ENCODE data around the gene F10.

Gene F10

DNA sequence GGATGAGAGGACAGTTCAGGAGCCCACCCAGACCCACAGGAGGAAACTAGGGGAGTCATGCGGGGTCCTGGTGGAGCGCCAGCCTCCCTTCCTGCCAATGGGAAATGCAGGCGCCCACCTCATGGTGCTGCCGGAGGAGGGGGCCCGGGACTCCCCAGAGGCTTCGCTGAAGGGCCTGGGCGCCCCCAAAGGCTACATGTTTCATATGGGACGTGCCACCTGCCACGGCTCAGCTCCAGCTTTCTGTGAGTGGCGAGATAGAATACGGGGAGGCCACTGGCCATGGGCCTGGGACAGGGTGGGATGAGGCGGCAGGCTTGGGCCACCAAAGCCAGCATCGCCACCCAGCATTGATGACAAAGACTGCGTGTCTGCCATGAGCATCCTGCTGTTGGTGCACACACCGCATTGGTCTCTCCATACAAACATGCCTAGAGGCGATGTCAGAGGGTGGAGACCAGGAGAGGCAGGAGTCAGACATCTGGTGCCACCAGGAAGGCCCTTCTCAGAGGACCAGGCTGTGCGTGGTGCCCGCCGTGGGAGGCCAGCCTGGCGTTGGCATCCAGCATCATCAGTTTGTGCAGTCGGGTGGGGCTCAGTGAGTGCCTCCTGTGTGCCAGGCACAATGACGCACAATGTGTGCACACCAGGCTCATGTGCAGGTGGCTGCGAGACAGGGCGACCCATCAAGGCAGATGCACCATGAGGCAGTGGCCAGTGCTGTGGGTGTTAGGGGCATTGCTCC, 1.2 kb upstream of the F10 start:
- H4K20me1 ChIP-seq = no peaks in the 10 kb centered on the region
- H3K27me3 ChIP-seq = no peaks in the 10 kb centered on the region
- H3K36me3 ChIP-seq = no peaks in the 10 kb centered on the region
- H3K4me3 ChIP-seq = no peak overlapping the region
- no peak for TF ChIP-seq Cebpa-rat (IDR thresholded peaks at IDR 0.05)
- no peak overlapping the region for H3K4me2 ChIP-seq
- peaks cover 6% of the 10 kb centered on the region; the same call in 1 of the 2 replicates for H3K4me1 ChIP-seq
- H3K9me3 ChIP-seq = no peaks in the 10 kb centered on the region
- no peak overlapping the region for H3K27ac ChIP-seq
- H3K9ac ChIP-seq = no peak overlapping the region

- Histone ChIP-seq H3K9ac (no peak overlapping the region), H3K27ac (no peak overlapping the region), H3K4me2 (no peak overlapping the region), H3K9me3 (no peaks in the 10 kb centered on the region), H3K27me3 (no peaks in the 10 kb centered on the region), H3K4me1 (peaks cover 6% of the 10 kb centered on the region; the same call in 1 of the 2 replicates), H3K4me3 (no peak overlapping the region), H3K36me3 (no peaks in the 10 kb centered on the region), H4K20me1 (no peaks in the 10 kb centered on the region)
- TF ChIP-seq Cebpa-rat (IDR thresholded peaks at IDR 0.05) = no peak
These were observed 599 bp upstream of the F10 start for GRCh38 chr13:113121928-113122471.

DNA sequence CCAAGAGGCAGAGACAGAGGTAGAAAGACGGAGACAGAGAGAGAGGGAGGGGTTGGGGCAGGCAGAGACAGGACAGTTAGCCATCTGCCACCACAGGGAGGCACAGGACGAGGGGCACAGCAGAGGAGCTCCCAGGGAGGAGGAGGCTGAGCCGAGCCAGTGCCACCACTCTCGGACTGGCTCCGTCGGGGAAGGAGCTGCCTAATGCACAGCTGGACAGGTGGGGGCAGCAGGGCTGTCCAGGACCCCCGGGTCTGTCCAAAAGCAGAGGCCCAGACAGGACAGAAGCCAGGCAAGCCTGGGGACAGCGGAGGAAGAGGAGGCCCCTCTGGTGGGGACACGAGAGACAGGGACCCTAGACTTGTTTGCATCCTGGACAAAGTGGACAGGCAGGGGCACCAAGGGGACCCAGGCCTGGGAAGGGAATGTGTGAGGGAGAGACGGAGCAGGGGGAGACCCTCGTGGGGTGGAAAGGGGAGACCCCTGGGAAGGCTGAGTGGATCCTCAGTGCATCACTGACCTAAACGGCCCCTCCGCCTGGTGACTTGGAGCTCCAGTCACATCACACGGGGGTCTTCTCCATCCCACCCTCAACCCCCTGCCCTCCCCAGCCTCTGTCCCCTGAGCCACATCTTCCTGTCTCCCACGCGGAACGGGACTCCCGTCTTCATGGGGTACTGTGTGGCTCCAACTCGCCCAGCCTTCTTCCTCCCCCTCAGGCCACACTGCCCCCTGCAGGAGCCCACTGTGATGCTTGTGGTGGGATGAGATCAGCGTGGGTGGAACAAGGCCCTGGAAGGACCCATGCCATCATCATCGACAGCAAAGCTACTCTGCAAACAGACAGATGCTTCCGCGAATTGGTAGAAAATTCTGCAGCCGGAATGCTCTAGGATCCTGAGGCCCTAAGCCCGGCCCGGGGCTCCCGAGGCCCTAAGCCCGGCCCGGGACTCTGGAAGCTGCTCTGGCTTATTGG, 915 bp downstream of the F10 start:
- Histone ChIP-seq H3K4me3 (no peak overlapping the region), H4K20me1 (no peaks in the 10 kb centered on the region), H3K27me3 (no peaks in the 10 kb centered on the region), H3K9me3 (no peaks in the 10 kb centered on the region), H3K27ac (no peak overlapping the region), H3K4me2 (no peak overlapping the region), H3K4me1 (no peaks in the 10 kb centered on the region), H3K9ac (no peak overlapping the region), H3K36me3 (no peaks in the 10 kb centered on the region)
- no peak for TF ChIP-seq Cebpa-rat (IDR thresholded peaks at IDR 0.05)

- Histone ChIP-seq H3K27ac (no peak overlapping the region), H3K4me1 (no peaks in the 10 kb centered on the region), H3K9me3 (no peaks in the 10 kb centered on the region), H3K4me2 (no peak overlapping the region), H3K4me3 (no peak overlapping the region), H3K9ac (no peak overlapping the region), H3K27me3 (no peaks in the 10 kb centered on the region), H4K20me1 (no peaks in the 10 kb centered on the region), H3K36me3 (no peaks in the 10 kb centered on the region)
- no peak for TF ChIP-seq Cebpa-rat (IDR thresholded peaks at IDR 0.05)
These were observed 1.8 kb downstream of the F10 start for GRCh38 chr13:113124211-113124970.

GRCh38 chr13:113125506-113126264, 3.1 kb downstream of the F10 start:
- H3K4me2 ChIP-seq = no peak overlapping the region
- TF ChIP-seq Cebpa-rat (IDR thresholded peaks at IDR 0.05) = no peak
- no peak overlapping the region for H3K27ac ChIP-seq
- H3K4me3 ChIP-seq = no peak overlapping the region
- no peaks in the 10 kb centered on the region for H3K27me3 ChIP-seq
- H3K9me3 ChIP-seq = no peaks in the 10 kb centered on the region
- no peaks in the 10 kb centered on the region for H4K20me1 ChIP-seq
- H3K4me1 ChIP-seq = no peaks in the 10 kb centered on the region
- H3K9ac ChIP-seq = no peak overlapping the region
- H3K36me3 ChIP-seq = no peaks in the 10 kb centered on the region

DNA sequence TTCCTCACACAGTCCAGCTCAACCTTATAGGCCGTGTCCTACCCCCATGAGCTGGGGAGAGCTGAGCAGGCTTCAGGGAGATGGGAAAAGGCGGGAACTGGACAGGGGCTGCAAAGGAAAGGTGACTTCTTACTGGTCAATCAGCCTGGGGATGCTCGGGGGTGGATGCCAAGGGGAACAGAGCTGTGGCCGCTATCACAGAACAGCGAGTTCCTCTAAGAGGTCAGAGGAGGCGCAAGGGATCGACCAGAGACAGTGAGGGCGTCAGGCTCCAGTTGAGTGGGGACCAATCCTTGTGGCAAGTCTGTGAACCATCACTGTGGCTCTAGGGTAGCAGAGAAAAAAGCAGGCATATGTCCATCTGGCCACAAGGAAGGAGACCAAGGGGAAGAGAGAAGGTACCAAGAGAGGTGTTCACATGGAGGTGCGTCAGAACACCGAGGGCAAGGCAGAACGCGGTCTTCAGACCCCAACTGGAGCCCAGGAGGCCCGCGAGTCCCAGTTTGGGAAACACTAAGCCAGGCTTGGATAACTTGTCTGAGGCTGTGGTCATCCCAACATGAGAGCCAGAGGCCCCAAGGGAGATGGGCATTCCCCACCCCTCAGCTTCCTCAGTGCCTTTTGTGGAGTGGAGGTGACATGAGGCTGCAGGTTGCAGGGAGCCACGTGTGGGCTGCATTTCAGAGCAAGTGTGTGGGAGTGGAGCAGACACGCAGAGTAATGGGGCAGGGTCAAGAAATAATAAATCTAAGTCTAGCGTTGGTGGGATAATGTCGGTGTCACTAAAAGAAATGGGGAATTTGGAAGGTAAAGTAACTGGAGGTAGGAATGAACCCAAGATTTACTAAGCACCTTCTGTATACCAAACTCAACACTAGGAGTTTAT, 3.9 kb downstream of the F10 start:
- H3K27me3 ChIP-seq = no peaks in the 10 kb centered on the region
- H3K4me3 ChIP-seq = no peak overlapping the region
- H3K27ac ChIP-seq = no peak overlapping the region
- no peak for TF ChIP-seq Cebpa-rat (IDR thresholded peaks at IDR 0.05)
- H3K9ac ChIP-seq = no peak overlapping the region
- H3K4me1 ChIP-seq = no peaks in the 10 kb centered on the region
- no peak overlapping the region for H3K4me2 ChIP-seq
- H4K20me1 ChIP-seq = no peaks in the 10 kb centered on the region
- no peaks in the 10 kb centered on the region for H3K36me3 ChIP-seq
- H3K9me3 ChIP-seq = no peaks in the 10 kb centered on the region

DNA sequence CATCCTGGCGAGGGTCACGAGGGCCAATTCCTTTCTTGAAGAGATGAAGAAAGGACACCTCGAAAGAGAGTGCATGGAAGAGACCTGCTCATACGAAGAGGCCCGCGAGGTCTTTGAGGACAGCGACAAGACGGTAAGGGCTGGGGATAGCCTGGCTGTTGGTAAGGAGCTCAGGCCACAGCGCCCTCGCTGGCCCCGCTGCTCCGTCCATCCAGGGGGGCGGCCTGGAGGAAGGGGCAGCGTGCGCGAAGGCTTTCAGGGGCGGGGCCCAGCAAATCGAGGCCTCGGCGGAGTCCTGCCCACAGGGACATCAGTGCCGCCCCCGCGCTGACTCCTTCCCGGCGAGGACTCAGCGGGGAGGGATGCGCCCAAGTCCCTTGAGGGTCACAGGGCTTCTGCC, 6.9 kb downstream of the F10 start:
- TF ChIP-seq Cebpa-rat (IDR thresholded peaks at IDR 0.05) = no peak
- H3K27ac ChIP-seq = no peak overlapping the region
- H3K27me3 ChIP-seq = no peaks in the 10 kb centered on the region
- no peaks in the 10 kb centered on the region for H3K36me3 ChIP-seq
- no peaks in the 10 kb centered on the region for H3K4me1 ChIP-seq
- H3K9ac ChIP-seq = no peak overlapping the region
- H3K9me3 ChIP-seq = no peaks in the 10 kb centered on the region
- no peaks in the 10 kb centered on the region for H4K20me1 ChIP-seq
- H3K4me2 ChIP-seq = no peak overlapping the region
- no peak overlapping the region for H3K4me3 ChIP-seq

Measured in BLaER1 (cell line).